ENCODE measurements around the gene GIT1. TPM values are rescaled to one million over a fixed set of nuclear protein-coding genes. Genes with fewer than 3 reads are reported as not detected.

Gene GIT1
- total and polyA plus RNA-seq, 9 of the 15 experiments (the other 6 are each of a cell fraction or from before 2014, with no cell fraction given): 0.35 to 35.3 (median 17.1) TPM

DNA sequence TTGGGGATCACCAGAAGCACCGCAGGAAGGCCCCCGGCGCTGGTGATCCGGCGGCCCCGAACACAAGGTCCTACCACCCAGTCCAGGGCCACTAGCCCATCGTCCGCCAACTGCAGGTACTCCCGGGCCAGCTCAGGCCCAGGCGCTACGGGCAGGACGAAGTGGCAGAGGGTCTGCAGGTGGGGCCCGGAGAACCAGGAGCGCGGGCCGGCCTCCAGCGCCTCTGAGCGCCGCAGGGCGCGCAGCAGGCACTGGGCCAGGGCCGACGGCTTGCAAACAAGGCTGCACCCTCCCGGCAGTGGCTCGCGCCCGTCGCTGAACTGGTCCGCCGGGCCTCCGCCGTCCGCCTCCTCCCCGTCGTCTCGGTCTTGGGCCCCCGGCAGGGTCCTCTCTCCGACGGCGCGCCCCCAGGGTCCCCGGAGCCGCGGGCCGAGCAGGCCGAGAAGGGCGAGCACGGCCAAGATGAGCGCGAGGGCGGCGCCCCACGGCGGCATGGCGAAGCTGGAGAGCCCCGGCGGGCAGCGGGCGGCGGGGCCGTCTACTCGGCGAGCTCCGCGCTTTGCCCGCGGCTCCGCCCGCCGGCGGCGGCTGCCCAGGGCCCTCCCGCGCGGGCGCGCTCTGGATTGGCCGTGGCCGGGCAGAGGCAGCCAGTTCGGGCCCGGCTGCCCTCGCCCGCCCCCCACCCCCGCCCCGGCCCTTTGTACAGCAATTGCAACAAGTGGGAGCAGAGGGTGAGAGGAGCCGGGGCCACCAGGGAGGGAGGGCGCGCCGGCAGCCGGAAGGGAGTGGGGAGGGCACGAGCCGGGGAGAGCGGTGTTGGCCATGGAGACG, 22.8 kb downstream of the GIT1 start, which contains the start of gene ABHD15:
TSS of gene ABHD15 (minus strand) at position 565 of the 831 bp plus-strand sequence. CDS start at position 494, 71 bp downstream.
- Histone ChIP-seq H3K79me2 (ENCODE audit: control insufficient read depth, insufficient read depth, low read length) (no peaks in the 10 kb centered on the region), H4K20me1 (replicated peaks; ENCODE audit: control insufficient read depth, insufficient read depth, low read length) (peaks cover 6% of the 10 kb centered on the region), H3K9ac (ENCODE audit: insufficient read depth in 1 of 2, low read depth in 2 of 2, low read length in 2 of 2) (peak within 1 kb of the TSS; percentile 75 to 96; a peak in 3 of 4 replicates), H3K27me3 (ENCODE audit: control insufficient read depth in 2 of 2, insufficient read depth in 2 of 2, low read length in 2 of 2) (no peaks in the 10 kb centered on the region; a peak in 1 of 5 replicates), H2AFZ (ENCODE audit: low read depth, low read length) (peak within 1 kb of the TSS; percentile 97), H3K4me2 (ENCODE audit: insufficient read depth, low read length) (peak within 1 kb of the TSS; percentile 78), H3K27ac (ENCODE audit: extremely low read depth, low read depth, low read length) (peak within 1 kb of the TSS; percentile 87; the same call in 1 of the 3 replicates), H3K9me1 (ENCODE audit: control insufficient read depth, insufficient read depth, low read length) (no peaks in the 10 kb centered on the region), H3K4me1 (replicated peaks in 1 of 2; ENCODE audit: control insufficient read depth in 2 of 2, insufficient read depth in 2 of 2, low read length in 2 of 2) (peaks cover 3 to 43% of the 10 kb centered on the region in 2 experiments; a peak in 4 of 5 replicates), H3K4me3 (peak within 1 kb of the TSS; percentile 57), H3K36me3 (ENCODE audit: control insufficient read depth, insufficient read depth, low read length) (no peaks in the 10 kb centered on the region), H3K9me3 (replicated peaks; ENCODE audit: control insufficient read depth, insufficient read depth, low read depth, low read length) (no peaks in the 10 kb centered on the region)
- no peak for FAIRE-seq
- 0 out of 2 replicates have a peak, but pooled peaks have one; percentile 58 for TF ChIP-seq ZBTB33 (CRISPR knock-in tag; IDR thresholded peaks at IDR 0.05)
- TF ChIP-seq MEIS2 (IDR thresholded peaks at IDR 0.05; ENCODE audit: partially characterized antibody): no peak
- 84% methylated on average over 26 of the region's 94 CpGs for WGBS (ENCODE audit: insufficient coverage, low coverage, missing lambda C conversion rate)
- DNase-seq (ENCODE audit: extremely low read depth in 1 of 4, low spot score in 3 of 4): no peak
- POLR2A ChIA-PET: no interaction called here
- in situ Hi-C loops (cut with MboI) (no loop called here), intact Hi-C loops (cut with micrococcal nuclease) (no loop called here)
- CTCF ChIA-PET (ENCODE audit: low intra/inter-chr PET ratio): no interaction called here
- no peak for ATAC-seq
- no TSS peak for BruUV-seq (replicated peaks)

Measured in K562 (cell line).